Activated CD8-positive, alpha-beta memory T cell treated with anti-CD3 and anti-CD28 coated beads, Interleukin-2, amount 50 U/mL, for 24 hours (primary cell): ENCODE measurements around the gene MCL1.
"Not testable (repeated sequence)": the region's sequence is repeated elsewhere in the genome, so short reads cannot be mapped to it uniquely, and the experiment has no call there.

Experiments
- DNase-seq: peaks from one replicate; pipeline ENCODE4 v3.0.0-alpha.2; 2020; ENCODE audit errors: extremely low read depth

MCL1 gene

DNA sequence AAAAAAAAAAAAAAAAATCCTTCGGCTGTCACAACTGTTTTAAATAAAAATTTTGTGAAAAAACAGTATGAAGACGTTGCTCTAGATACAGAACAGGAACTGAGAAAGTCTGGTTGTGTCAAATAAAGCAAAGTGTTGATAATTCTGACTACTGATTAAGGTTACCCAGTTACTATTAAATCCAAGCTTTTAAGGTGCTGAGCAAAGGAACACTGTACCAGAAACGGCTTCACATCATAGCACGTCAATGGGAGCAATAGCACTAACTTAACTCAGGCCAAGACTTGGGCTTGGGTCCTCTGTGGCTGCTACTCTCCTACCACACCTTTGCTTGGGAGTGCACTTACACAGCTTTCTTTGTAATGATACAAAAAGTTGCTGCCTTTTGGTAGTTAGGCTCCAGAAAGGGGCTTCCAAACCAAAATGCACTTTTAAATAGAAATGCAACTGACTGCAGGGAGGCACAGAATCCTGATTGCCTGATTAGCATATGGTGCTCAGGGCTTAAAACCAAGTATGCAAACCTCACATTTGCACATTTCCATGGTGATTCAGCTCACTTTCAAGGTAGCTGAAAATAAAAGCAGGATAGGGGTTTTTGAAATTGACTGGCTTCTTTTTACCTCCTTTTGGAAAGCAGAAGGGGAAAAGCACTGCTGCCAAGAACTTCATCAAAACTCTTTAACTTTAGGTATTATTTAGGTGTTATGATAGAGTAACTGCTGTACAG lies 6.3 kb downstream of the MCL1 start:
- DNase-seq: no peak

DNA sequence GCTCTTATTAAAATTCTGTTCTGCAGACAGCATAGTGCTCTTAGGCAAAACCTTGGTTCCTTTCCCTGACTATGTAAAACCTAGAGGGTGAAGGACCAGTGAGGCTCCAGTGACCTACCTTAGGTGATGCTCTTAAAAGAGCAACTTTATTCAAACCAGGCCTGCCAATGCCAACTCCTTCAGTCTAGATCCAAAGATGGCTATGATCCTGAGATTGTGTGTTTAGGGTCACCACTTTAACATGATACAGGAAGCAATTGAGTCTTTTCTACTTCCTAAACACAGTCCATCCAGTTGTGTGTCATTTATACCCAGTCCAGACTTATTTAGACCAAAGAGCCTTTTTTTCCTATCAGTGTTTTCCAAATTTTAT lies 10.8 kb downstream of the MCL1 start:
- no peak for DNase-seq

DNA sequence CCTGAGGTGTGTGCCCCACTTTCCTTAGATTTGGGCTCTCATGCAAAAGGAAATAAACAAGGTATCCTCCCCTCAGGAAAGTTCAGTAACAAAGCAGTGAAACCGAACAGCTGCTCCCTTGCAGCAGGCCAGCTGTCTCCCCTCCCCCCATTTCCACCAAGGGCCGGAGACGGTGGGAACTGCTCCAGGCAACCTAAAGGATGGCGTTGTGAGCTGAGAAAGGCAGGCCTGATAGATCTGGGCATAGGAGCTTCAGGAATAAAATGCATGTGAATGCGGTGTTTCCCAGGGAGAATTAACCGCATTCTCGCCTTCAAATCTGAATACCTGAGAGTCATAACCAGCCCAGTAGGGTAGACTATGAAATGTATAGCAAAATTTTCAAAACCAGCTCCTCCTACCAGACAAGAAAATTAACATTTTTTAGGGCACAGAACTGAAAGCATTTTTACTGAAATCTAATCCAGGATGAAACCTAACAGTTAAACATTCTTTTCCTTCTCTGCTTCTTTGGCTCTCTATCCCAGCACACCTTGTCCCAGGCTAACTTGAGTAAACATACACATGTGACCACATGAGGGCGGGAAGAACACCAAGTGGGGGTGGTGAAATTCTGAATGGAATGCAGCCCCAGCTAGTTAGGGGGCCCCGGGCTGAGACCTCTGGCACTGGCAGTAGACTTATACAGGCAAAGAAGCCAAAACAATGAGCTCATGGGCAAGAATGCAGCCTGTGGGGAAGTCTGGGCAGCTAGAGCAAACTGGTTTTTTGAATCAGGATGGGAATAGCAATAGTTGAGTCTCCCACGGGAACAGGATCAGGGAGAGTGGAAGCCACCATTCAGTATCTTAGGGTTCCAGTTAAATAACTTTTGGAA lies 11.5 kb downstream of the MCL1 start:
- DNase-seq: no peak

DNA sequence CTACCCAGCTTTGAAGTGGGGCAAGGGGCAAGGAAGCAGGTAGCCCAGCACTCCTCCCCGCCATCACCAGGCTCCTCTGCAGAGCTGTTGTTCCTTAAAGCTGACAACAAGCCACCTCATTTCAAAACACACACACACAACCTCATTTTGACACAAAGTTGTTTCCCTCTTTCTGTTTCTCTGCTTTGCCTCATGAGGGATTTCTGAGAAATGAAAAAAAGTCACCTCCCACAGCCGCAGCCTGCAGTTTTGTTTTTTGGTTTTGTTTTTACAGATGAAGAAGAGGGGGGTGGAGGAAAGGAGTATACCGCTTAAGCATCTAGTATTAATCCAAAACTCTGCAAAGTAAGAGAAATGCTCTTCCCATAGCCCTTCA lies 12.1 kb downstream of the MCL1 start:
- no peak for DNase-seq

DNA sequence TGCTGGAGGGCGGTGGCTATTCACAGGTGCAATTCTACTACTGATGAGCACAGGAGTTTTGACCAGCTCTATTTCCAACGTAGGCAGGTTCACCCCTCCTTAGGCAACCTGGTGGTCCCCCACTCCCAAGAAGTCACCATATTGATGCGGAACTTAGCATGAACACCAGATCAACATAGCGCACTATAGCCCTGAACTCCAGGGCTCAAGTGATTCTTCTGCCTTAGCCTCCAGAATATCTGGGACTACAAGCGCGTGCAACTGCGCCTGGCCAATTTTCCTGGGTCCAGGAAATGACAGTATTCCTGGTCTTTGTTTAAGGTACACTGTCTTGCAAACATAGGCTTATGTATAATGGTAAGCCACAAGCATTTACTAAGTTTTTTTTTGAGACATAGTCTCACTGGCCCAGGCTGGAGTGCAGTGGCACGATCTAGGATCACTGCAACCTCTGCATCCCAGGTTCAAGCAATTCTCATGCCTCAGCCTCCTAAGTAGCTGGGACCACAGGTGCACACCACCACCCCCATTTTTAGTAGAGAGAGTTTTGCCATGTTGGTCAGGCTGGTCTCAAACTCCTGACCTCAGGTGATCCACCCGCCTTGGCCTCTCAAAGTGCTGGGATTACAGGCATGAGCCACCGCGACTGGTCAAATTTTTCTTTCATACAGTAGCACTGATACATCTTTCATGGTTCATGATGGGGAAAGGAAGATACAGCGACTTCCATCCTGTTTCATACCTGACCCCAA lies 12.6 kb downstream of the MCL1 start:
- DNase-seq: no peak

DNA sequence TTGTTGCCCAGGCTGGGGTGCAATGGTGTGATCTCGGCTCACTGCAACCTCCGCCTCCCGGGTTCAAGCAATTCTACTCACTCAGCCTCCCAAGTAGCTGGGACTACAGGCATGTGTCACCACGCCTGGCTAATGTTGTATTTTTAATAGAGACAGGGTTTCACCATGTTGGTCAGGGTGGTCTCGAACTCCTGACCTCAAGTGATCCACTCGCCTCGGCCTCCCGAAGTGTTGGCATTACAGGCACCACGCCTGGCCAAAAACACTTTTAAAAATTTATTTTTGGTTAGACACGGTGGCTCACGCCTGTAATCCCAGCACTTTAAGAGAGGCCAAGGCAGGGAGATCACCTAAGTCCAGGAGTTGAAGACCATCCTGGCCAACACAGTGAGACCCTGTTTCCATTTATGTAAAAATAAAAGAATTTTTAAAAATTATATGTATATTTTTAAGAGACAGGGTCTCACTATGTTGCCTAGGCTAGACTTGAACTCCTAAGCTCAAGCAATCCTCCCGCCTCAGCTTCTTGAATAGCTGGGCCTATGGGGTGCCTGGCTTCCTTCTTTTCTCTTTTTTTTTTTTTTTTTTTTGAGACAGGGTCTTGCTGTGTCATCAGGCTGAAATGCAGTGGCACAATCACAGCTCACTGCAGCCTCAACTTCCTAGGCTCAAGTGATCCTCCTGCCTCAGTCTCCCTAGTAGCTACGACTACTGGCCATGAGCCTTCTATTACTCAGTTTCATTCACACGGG lies 14.0 kb downstream of the MCL1 start:
- DNase-seq: not testable (repeated sequence)

DNA sequence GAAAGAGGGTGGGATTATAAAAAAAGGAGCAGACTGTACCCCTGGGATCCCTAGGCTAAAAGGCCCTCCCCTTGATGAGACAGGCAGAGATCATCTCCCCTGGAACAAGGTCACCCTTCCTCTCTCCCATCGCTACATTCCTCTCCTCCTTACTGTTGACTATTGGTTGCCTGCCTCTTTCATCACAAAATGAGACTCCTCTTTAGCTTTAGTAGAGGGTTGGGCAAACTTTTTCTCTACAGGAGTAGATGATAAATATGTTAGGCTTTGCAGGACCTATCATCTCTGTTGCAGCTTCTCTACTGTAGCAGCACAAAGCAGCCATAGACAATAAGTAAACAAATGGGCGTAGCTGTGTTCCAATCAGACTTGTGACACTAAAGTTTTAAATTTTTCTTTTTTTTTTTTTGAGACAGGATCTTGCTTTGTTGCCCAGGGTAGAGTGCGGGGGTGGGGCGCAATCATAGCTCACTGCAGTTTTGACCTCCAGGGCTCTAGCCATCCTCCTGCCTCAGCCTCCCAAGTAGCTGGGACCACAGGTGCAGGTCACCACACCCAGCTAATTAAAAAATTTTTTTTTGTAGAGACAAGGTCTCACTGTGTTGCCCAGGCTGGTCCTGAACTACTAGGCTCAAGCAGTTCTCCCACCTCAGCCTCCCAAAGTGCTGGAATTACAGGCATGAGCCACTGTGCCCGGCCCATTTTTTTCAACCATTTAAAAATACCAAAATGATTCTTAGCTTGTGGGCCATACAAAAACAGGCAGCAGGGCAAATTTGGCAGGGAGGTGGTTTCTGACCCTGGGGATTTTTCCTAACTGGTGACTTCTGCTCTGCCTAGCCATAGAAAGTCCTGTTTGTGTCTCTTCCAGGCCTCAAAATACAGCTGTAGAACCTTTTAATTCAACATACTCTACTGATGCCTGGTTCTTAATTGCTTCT lies 15.1 kb downstream of the MCL1 start:
- DNase-seq: no peak

DNA sequence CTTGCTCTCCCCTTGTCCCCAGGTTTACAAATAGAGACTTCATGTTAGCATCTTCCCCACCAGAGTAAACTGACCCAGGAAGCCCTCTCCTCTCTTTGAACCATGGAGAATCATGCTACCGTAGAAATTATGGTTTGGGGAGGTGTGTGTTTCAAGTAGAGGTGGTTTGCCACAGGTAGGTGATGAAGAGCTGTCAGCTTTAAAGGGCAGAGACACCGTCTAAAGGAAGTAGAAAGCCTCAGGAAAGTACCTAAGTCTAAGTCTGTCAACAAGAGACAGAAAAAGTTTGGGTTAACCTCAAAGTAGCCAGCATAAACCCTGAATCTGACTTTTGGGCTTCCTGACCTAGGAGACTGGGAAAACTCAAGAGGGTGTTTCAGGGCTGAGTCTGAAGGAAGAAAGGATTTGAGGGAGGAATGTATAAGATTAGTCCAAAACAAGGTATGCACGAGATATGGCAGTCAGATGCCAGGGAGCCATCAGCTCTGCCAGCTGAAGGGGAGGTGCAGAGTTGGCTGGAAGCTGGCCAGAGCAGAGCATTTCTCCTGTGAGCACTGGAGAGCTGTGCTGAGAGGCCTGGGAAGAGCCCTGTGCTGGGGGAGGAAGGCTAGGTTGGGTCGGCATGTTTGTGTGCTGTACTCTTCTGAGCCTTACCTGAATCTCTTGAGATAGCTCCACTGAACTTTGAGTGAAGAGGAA lies 15.9 kb downstream of the MCL1 start:
- no peak for DNase-seq

DNA sequence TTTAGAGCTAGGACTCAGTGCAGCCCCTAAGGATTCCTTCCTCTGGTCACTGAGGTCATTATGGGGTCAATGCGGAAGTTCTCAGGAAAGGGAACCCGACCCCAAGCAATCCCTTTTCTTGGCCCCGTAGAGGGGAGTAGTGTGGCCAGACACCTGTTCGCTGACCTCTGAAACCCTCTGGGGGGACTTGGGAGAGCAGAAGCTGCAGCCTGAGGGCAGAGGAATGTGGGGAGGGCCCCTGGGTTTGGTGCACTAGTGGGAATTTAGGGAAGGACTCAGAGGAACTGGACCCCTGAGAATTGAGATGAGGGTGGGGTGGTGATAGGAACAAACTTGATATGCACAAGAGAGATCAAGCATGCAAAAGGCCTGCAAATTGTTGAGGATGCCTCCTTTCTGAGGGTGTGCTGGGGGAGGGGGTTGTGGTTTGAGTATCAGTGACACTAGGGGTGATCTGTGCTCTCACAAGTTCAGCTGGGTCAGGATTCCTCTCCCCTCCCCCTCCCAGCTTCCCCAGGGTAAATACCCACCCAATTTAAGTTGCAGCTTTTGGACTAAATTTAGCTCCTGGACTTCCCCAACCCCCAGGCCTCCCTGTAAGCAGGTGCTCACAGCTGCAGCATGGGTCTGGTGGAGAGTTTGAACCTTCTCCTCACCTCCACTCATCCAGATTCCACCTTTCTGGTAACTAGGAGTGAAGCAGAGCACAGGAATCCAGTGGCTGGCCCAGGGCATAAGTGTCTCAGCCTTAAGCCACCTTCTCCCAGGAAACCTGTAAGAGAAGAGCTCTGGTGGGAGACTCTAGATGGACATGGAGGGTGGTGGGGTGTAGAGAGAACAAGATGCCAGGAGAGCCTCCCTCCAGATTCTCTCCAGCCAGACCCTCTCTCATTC lies 16.7 kb downstream of the MCL1 start:
- DNase-seq: no peak

DNA sequence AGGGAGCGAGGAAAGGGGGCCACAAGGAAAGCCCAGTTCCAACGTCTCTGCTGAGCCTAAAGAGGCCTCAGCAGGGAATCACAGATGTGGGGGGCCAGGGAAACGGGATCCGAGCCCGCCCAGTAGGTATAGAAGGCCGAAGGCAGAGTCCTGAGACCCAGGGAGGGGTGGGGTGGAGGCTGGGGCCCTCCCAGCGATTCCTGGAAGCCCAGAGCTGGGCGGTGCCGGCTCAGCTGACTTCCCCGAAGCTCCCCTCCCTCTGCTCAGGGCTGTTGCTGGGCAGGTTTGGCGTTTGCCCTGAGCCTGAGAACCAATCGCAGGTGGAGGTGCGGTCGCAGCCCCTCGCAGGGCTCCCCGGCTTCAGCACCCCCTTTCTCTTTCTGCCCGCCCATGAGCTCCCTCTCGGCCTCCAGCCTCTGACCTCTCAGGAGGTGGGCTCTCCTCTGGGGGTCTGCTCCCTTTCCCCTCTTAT lies 17.4 kb downstream of the MCL1 start:
- peak; percentile 69 for DNase-seq

DNA sequence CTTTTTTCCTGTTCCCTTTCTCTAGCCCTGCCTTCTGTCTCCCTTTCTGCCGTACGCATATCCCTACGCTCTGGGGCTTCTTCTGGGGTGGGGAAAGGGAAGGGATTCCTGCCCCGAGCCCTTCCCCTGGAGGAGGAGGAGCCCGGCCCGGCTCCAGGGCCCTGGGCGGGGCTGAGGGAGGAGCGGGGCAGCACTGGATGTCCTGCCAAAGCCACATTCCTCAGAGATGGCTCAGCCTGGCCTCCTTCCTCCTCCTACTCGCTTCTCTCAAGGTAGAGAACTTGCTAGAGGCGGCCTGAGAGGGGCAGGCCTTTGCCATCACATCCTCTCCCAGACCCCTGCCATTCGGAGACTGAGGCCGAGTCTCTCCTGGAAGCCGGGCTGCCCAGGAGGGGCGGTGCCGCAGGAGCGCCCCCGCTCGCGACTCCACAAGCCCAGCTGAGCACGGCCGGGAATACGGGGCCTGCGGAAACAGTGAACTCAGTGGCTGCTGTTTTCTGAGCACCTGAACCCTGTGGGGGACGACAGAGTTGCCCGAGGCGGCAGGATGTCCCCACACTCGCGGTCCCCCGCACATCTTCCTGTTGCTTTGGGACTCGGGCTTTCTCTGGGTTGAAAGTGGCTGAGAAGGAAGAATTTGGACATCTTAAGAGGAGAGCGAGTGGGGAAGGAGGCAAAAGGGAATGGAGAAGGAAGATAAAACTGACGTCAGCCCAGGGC lies 18.0 kb downstream of the MCL1 start:
- DNase-seq: no peak

DNA sequence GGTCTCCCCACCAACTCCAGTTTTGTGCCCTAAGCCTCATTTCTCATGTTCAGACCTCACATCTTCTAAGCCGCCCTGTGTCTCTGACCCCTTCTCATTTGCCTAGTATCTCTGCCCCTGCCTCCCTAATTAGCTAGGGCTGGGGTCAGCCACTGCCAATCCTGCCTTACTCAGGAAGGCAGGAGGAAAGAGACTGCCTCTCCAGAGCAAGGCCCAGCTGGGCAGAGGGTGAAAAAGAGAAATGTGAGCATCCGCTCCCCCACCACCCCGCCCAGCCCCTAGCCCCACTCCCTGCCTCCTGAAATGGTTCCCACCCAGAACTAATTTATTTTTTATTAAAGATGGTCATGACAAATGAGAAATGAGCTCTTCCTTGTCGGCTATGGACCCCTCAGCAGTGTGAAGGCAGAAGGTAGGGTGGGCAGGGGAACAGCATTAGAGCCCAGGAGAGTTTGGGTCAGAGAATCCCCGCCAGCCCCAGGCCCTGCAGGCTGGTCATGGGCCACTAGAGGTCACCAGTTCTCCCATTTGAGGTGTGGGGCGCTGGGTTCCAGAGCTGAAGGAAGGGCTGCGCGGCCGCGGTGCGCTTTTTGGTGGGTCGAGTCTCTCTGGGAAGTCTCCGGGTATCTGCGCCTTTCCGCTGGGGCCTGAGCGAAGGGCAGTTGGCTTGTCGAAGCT lies 18.7 kb downstream of the MCL1 start:
- no peak for DNase-seq

DNA sequence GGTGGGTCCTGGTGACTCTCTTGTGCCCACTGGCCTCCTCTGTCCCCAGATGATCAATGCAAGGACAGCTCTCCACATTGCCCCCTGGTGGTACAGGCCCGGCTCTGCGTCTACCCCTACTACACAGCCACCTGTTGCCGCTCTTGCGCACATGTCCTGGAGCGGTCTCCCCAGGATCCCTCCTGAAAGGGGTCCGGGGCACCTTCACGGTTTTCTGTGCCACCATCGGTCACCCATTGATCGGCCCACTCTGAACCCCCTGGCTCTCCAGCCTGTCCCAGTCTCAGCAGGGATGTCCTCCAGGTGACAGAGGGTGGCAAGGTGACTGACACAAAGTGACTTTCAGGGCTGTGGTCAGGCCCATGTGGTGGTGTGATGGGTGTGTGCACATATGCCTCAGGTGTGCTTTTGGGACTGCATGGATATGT lies 19.4 kb downstream of the MCL1 start:
- no peak for DNase-seq

DNA sequence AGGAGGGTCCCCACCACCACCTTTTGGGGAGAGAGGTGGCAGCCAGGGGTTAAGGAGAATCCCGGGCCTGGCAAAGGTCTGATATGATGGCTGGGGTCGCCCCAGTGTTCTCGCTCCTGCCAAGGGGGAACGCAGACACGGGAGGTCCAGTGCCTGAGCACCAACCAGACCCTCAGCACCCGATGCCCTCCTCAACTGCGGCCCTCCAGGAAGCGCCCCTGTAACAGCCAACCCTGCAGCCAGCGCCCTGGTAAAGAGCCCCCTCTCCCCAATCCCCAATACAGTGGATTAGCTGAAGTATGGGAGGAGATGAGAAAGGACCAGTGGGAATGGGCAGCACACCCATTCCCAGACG lies 19.8 kb downstream of the MCL1 start:
- DNase-seq: no peak

DNA sequence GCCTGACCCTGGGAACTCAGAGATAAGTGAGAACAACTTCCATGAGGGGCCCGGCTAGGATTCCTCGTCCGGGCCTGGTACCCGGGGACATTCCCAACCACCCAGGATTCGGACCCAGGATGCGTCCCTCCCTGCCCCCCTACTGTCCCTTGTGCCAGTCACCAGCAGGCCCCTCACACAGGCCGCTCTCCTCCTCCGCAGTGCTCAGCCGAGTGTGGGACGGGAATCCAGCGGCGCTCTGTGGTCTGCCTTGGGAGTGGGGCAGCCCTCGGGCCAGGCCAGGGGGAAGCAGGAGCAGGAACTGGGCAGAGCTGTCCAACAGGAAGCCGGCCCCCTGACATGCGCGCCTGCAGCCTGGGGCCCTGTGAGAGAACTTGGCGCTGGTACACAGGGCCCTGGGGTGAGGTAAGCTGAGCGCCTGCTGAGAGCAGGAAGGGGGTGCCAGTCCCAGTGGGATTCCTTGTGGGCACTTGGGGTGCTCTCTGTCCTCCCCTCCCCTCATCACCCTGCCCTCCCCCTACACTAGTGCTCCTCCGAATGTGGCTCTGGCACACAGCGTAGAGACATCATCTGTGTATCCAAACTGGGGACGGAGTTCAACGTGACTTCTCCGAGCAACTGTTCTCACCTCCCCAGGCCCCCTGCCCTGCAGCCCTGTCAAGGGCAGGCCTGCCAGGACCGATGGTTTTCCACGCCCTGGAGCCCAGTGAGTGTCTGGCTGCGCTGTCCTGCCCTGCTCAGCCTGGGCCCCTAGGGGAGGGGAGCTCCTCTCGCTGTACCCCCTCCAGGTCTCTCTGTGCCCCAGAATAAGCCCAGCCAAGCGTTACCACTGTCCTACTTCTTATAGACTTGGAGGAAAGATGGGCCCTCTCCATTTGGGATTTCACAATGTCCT lies 20.4 kb downstream of the MCL1 start:
- DNase-seq: no peak

DNA sequence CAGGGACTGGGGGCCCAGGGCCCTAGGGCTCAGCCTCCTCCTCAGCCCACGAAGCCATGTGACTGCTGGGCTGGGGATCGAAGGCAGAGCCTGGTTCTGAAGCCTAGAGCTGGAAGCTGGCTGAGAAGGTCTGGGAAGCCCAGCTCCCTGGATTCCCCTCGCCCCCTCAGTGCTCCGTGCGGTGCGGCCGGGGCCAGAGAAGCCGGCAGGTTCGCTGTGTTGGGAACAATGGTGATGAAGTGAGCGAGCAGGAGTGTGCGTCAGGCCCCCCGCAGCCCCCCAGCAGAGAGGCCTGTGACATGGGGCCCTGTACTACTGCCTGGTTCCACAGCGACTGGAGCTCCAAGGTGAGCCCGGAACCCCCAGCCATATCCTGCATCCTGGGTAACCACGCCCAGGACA lies 21.1 kb downstream of the MCL1 start:
- no peak for DNase-seq

DNA sequence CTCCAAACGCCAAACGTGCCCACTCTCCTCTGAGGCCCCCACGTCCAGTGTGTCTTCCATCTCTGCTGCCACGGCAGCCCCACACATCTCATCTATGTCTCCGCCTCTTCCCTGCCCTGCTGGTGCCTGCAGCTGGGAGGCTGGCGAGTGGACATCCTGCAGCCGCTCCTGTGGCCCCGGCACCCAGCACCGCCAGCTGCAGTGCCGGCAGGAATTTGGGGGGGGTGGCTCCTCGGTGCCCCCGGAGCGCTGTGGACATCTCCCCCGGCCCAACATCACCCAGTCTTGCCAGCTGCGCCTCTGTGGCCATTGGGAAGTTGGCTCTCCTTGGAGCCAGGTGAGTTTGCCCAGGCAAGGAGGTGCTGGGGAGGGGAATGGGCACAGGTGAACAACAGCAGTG lies 21.6 kb downstream of the MCL1 start:
- DNase-seq: no peak
